Natural killer cell (primary cell): ENCODE measurements around the gene OR7A5. TPM values are rescaled to one million over a fixed set of nuclear protein-coding genes. Genes with fewer than 3 reads are reported as not detected.

Source experiments
- ATAC-seq, 3 donors: fragments of 150-1000 bp in 2 of 3; fragments of 200-7000 bp in 1 of 3; cut with Tn5 transposase; 1 replicate in 1 of 3; 2 replicates in 2 of 3; pipeline ENCODE4 v1.10.0; 2021; ENCODE audit warnings: mild to moderate bottlenecking in 2 of 3, moderate library complexity in 2 of 3
- DNase-seq, 2 donors: peaks; one replicate each; pipeline versions ENCODE4 v3.0.0 to v3.0.0-alpha.2; 2013 to 2021; ENCODE audit warnings: mixed read lengths in 1 of 2
- H3K27ac ChIP-seq: one replicate; pipeline ENCODE4 v1.5.1; 2013; ENCODE audit warnings: mild to moderate bottlenecking, low read length
- H3K27me3 ChIP-seq: one replicate; pipeline ENCODE4 v1.6.1; 2013; ENCODE audit warnings: low read length; ENCODE audit not compliant: control insufficient read depth, insufficient read depth
- H3K36me3 ChIP-seq: one replicate; pipeline ENCODE4 v1.6.1; 2013; ENCODE audit warnings: low read length; ENCODE audit not compliant: control insufficient read depth, insufficient read depth
- H3K4me1 ChIP-seq: one replicate; pipeline ENCODE4 v1.6.1; 2013; ENCODE audit warnings: low read length; ENCODE audit not compliant: control insufficient read depth, insufficient read depth
- H3K4me3 ChIP-seq: one replicate; pipeline ENCODE4 v1.5.1; 2013; ENCODE audit warnings: low read length
- H3K9me3 ChIP-seq: one replicate; pipeline ENCODE4 v1.6.1; 2013; ENCODE audit warnings: low read length; ENCODE audit not compliant: control insufficient read depth, insufficient read depth
- H3K27ac Mint-ChIP-seq, 2 donors: one replicate each; pipeline ENCODE4 v1.8.0; 2022; ENCODE audit warnings: mild to moderate bottlenecking in 2 of 2, mixed read lengths in 2 of 2, moderate library complexity in 1 of 2
- H3K27me3 Mint-ChIP-seq, 2 donors: one replicate each; pipeline ENCODE4 v1.8.0; 2022; ENCODE audit warnings: low read depth in 2 of 2, mixed read lengths in 2 of 2
- H3K36me3 Mint-ChIP-seq: one replicate; pipeline ENCODE4 v1.8.0; 2022; ENCODE audit warnings: mixed read lengths
- H3K4me1 Mint-ChIP-seq, 2 donors: one replicate each; pipeline ENCODE4 v1.8.0; 2022; ENCODE audit warnings: mixed read lengths in 2 of 2
- H3K4me3 Mint-ChIP-seq: one replicate; pipeline ENCODE4 v1.8.0; 2022; ENCODE audit warnings: mild to moderate bottlenecking, moderate library complexity, mixed read lengths
- H3K9me3 Mint-ChIP-seq, 2 donors: one replicate each; pipeline ENCODE4 v1.8.0; 2022; ENCODE audit warnings: mixed read lengths in 2 of 2
- CTCF ChIP-seq: fragments of 200-600 bp; IDR thresholded peaks from one replicate; pipeline ENCODE4 v1.8.0; 2022; ENCODE audit warnings: antibody characterized with exemption
- WGBS: methylation state at CpG from one replicate; pipeline ENCODE4 v1.1.7; 2013; ENCODE audit warnings: missing lambda C conversion rate; ENCODE audit not compliant: insufficient coverage; 5-methylcytosine and 5-hydroxymethylcytosine counted together
- intact Hi-C: fragments of 100-400 bp; cut with micrococcal nuclease; formaldehyde crosslinking; loops from one replicate; pipeline ENCODE4 v1.14.2; 2022
- total RNA-seq, 4 donors: library from RNA; stranded (reverse); fragments of 120-200 nt in 1 of 4; gene quantifications; one replicate each; pipeline versions ENCODE4 v1.2.3 to v1.2.4, GENCODE V29; 2013 to 2022

The OR7A5 gene
- total RNA-seq, 3 donors from 2014 or later (not counting 1 experiment from before 2014, with no cell fraction given): not detected

GRCh38 chr19:14809272-14810057, 25.5 kb downstream of the OR7A5 start:
- H3K36me3 ChIP-seq: no peaks in the 10 kb centered on the region
- intact Hi-C loops: no loop called here
- Mint-ChIP-seq H3K36me3 (no peaks in the 10 kb centered on the region), H3K27me3 (no peaks in the 10 kb centered on the region), H3K27ac (no peak overlapping the region), H3K9me3 (no peaks in the 10 kb centered on the region), H3K4me3 (no peak overlapping the region), H3K4me1 (no peaks in the 10 kb centered on the region)
- ATAC-seq: no peak
- H3K9me3 ChIP-seq: no peaks in the 10 kb centered on the region
- no peak overlapping the region for H3K27ac ChIP-seq
- H3K27me3 ChIP-seq: no peaks in the 10 kb centered on the region
- no peak for TF ChIP-seq CTCF
- WGBS: 55% methylated on average over 9 of the region's 9 CpGs
- no peak overlapping the region for H3K4me3 ChIP-seq
- no peak for DNase-seq
- H3K4me1 ChIP-seq: no peaks in the 10 kb centered on the region

GRCh38 chr19:14804765-14805164, 30.2 kb downstream of the OR7A5 start:
- no peak for ATAC-seq
- Histone ChIP-seq H3K27me3 (no peaks in the 10 kb centered on the region), H3K36me3 (no peaks in the 10 kb centered on the region), H3K4me1 (no peaks in the 10 kb centered on the region), H3K9me3 (no peaks in the 10 kb centered on the region), H3K27ac (no peak overlapping the region), H3K4me3 (no peak overlapping the region)
- WGBS: 95% methylated on average over 3 of the region's 3 CpGs
- DNase-seq: no peak
- no peaks in the 10 kb centered on the region for H3K4me1 Mint-ChIP-seq
- no peak overlapping the region for H3K4me3 Mint-ChIP-seq
- H3K27ac Mint-ChIP-seq: no peak overlapping the region
- H3K36me3 Mint-ChIP-seq: no peaks in the 10 kb centered on the region
- intact Hi-C loops: loop anchor here (1.0 kb wide), 1 partner anchor 8 kb away; no protein-coding TSS in a partner anchor
- TF ChIP-seq CTCF: no peak
- no peaks in the 10 kb centered on the region for H3K9me3 Mint-ChIP-seq
- H3K27me3 Mint-ChIP-seq: peaks cover 6 to 7% of the 10 kb centered on the region in 2 donors

- intact Hi-C loops: no loop called here
- 75% methylated on average over 4 of the region's 5 CpGs for WGBS
- Histone ChIP-seq H3K27me3 (no peaks in the 10 kb centered on the region), H3K4me1 (no peaks in the 10 kb centered on the region), H3K27ac (no peak overlapping the region), H3K36me3 (no peaks in the 10 kb centered on the region), H3K4me3 (no peak overlapping the region), H3K9me3 (no peaks in the 10 kb centered on the region)
- TF ChIP-seq CTCF: no peak
- Mint-ChIP-seq H3K27me3 (peaks cover 18 to 28% of the 10 kb centered on the region in 2 donors), H3K9me3 (no peaks in the 10 kb centered on the region), H3K4me1 (no peaks in the 10 kb centered on the region), H3K36me3 (no peaks in the 10 kb centered on the region), H3K27ac (no peak overlapping the region), H3K4me3 (no peak overlapping the region)
- ATAC-seq (no peak), DNase-seq (no peak)
These were observed 36.2 kb downstream of the OR7A5 start for GRCh38 chr19:14798760-14799159.

- H3K27me3 Mint-ChIP-seq: peaks cover 13 to 29% of the 10 kb centered on the region in 2 donors
- H3K4me1 Mint-ChIP-seq: no peaks in the 10 kb centered on the region
These were observed 39.0 kb downstream of the OR7A5 start for GRCh38 chr19:14796021-14796420.

More at GRCh38 chr19:14796021-14796420, 39.0 kb downstream of the OR7A5 start:
- no peak for TF ChIP-seq CTCF
- Histone ChIP-seq H3K4me3 (no peak overlapping the region), H3K27ac (no peak overlapping the region), H3K36me3 (no peaks in the 10 kb centered on the region), H3K27me3 (no peaks in the 10 kb centered on the region), H3K9me3 (no peaks in the 10 kb centered on the region), H3K4me1 (no peaks in the 10 kb centered on the region)
- no peak for DNase-seq
- intact Hi-C loops: no loop called here
- no peaks in the 10 kb centered on the region for H3K9me3 Mint-ChIP-seq
- no peaks in the 10 kb centered on the region for H3K36me3 Mint-ChIP-seq
- H3K27ac Mint-ChIP-seq: no peak overlapping the region
- ATAC-seq: no peak
- 89% methylated on average over 11 of the region's 11 CpGs for WGBS
- H3K4me3 Mint-ChIP-seq: no peak overlapping the region
